Tibial nerve (tissue), 3 donors: ENCODE data around the gene PVALEF.

ENCODE experiments used
- CTCF ChIP-seq, 5 experiments: fragments of 200-600 bp in 3 of 5; fragments of 450-650 bp in 2 of 5; sonication (generic) in 3 of 5; IDR thresholded peaks; one replicate each; pipeline ENCODE4 v1.5.1; 2016 to 2019; ENCODE audit warnings: antibody characterized with exemption in 5 of 5, mild to moderate bottlenecking in 3 of 5, moderate library complexity in 2 of 5
- POLR2A ChIP-seq, 2 donors: fragments of 450-650 bp; IDR thresholded peaks; one replicate each; pipeline ENCODE4 v1.6.1; 2017; ENCODE audit warnings: antibody characterized with exemption in 2 of 2, mild to moderate bottlenecking in 2 of 2, moderate library complexity in 2 of 2

- TF ChIP-seq POLR2A (IDR thresholded peaks at IDR 0.05) (no peak), CTCF (IDR thresholded peaks at IDR 0.05) (no peak)
Observed at GRCh38 chr17:81136366-81136765, 28.9 kb upstream of the PVALEF start.
